Bronchial epithelial cell (primary cell): Measurements from ENCODE around the gene MUC5AC. TPM values are rescaled to one million over a fixed set of nuclear protein-coding genes. Genes with fewer than 3 reads are reported as not detected.

Experiments used
- DNase-seq: peaks from one replicate; pipeline ENCODE4 v3.0.0-alpha.2; 2010; ENCODE audit warnings: low read depth
- FAIRE-seq: peaks from 2 replicates; lab custom pipeline; 2011; peaks lifted over from hg19 to GRCh38; lab: Jason Lieb, UNC
- H3K27me3 ChIP-seq: 2 replicates; pipeline ENCODE4 v1.5.1; 2011; ENCODE audit warnings: low read length; ENCODE audit not compliant: control insufficient read depth, insufficient read depth
- H3K36me3 ChIP-seq: 2 replicates; pipeline ENCODE4 v1.5.1; 2011; ENCODE audit warnings: low read length; ENCODE audit not compliant: control insufficient read depth, insufficient read depth
- H3K4me3 ChIP-seq: 2 replicates; pipeline ENCODE4 v1.5.1; 2011; ENCODE audit warnings: mild to moderate bottlenecking, low read depth, low read length, control low read depth
- total RNA-seq: library from RNA; depleted of rRNA; stranded (reverse); fragments of >200 nt; gene quantifications from 2 replicates; pipeline ENCODE4 v1.2.1, GENCODE V29; 2014
- TF ChIP-seq, protein P1 (sequence below): IDR thresholded peaks from 2 replicates; pipeline ENCODE4 v1.5.1; 2011; ENCODE audit warnings: mild to moderate bottlenecking, moderate library complexity, low read length, control low read depth, inconsistent platforms; ENCODE audit not compliant: insufficient read depth, severe bottlenecking

The MUC5AC gene
- total RNA-seq, 1 donor from 2014 or later = under 0.01 TPM

DNA sequence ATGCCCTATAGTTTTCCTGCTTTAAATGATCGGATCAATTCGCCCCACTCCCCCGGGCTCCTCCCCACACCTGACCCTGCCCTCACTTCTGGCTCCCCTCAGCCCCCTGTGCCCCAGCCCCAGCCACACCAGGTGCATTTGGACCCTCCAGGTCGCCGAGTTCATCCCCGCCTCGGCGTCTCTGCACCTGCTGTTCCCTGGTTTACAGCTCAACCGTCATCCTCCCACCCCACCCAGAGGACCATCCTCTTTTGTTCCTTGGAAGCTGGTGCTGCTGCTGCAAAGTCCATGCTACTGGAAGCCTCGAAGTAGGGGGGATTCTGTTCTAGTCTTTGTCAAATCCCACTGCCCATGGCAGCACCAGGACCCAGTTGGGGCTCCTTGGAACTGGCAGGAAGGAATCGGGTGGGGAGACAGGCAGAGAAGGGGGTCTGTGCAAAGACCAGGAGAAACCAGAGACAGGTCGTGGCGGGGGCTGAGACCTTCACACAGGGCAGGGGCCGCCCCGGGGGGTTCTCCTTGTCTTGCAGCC lies 60.6 kb downstream of the MUC5AC start:
- Histone ChIP-seq H3K36me3 (no peaks in the 10 kb centered on the region), H3K4me3 (no peak overlapping the region), H3K27me3 (no peaks in the 10 kb centered on the region)
- DNase-seq (no peak), FAIRE-seq (no peak)
- TF ChIP-seq, protein P1, sequence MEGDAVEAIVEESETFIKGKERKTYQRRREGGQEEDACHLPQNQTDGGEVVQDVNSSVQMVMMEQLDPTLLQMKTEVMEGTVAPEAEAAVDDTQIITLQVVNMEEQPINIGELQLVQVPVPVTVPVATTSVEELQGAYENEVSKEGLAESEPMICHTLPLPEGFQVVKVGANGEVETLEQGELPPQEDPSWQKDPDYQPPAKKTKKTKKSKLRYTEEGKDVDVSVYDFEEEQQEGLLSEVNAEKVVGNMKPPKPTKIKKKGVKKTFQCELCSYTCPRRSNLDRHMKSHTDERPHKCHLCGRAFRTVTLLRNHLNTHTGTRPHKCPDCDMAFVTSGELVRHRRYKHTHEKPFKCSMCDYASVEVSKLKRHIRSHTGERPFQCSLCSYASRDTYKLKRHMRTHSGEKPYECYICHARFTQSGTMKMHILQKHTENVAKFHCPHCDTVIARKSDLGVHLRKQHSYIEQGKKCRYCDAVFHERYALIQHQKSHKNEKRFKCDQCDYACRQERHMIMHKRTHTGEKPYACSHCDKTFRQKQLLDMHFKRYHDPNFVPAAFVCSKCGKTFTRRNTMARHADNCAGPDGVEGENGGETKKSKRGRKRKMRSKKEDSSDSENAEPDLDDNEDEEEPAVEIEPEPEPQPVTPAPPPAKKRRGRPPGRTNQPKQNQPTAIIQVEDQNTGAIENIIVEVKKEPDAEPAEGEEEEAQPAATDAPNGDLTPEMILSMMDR = no peak

DNA sequence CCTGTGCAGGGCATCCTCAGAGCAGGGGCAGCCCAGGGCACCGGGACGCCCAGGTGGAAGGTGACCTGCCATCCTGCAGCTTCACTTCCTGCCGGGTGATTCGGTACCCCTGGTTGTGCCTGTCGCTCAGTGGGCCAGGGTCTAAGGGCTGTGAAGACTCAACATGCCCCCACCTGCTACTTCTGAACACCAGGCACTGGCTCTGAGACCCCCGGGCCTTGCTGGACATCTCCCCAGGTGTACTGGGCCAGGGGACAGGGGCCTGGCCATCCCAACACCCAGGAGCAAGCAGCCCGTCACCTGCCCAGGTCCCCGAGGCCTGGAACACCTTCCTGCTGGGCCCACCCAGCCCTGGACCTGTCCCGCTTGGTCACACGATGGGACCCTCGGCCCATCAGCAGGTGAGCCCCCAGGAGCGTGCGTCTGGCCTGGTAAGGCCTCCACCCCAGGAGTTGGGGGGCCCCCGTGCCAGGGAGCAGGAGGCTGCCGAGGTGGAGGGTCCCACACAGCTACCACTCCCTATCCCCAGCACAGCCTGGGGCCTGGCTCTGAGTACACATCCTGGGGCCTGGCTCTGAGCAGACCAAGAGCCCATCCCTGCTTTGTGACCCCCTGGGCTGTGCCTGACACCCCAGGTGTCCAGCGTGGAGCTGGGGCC lies 61.2 kb downstream of the MUC5AC start:
- no peak overlapping the region for H3K4me3 ChIP-seq
- TF ChIP-seq, protein P1 = no peak
- H3K36me3 ChIP-seq = no peaks in the 10 kb centered on the region
- FAIRE-seq (no peak), DNase-seq (no peak)
- H3K27me3 ChIP-seq = no peaks in the 10 kb centered on the region

DNA sequence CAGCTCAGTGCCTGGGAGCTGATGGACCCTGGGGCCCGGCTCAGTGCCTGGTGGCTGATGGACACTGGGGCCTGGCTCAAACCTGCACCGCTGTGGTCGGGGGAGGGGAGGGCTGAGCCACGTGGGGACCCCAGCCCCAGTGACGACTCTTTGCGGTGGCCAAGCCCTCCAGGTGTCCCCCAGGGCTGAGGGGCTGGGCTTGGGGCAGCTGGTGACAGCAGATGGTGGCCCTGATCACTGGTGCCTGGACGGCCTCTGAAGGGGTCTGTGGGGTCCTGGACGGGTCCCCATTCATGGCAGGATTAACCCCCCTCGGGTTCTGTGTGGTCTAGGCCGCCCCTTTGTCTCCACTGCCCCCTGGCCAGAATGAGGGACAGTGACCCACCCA lies 61.7 kb downstream of the MUC5AC start:
- TF ChIP-seq, protein P1 = no peak
- Histone ChIP-seq H3K4me3 (no peak overlapping the region), H3K36me3 (no peaks in the 10 kb centered on the region), H3K27me3 (no peaks in the 10 kb centered on the region)
- FAIRE-seq (no peak), DNase-seq (no peak)

DNA sequence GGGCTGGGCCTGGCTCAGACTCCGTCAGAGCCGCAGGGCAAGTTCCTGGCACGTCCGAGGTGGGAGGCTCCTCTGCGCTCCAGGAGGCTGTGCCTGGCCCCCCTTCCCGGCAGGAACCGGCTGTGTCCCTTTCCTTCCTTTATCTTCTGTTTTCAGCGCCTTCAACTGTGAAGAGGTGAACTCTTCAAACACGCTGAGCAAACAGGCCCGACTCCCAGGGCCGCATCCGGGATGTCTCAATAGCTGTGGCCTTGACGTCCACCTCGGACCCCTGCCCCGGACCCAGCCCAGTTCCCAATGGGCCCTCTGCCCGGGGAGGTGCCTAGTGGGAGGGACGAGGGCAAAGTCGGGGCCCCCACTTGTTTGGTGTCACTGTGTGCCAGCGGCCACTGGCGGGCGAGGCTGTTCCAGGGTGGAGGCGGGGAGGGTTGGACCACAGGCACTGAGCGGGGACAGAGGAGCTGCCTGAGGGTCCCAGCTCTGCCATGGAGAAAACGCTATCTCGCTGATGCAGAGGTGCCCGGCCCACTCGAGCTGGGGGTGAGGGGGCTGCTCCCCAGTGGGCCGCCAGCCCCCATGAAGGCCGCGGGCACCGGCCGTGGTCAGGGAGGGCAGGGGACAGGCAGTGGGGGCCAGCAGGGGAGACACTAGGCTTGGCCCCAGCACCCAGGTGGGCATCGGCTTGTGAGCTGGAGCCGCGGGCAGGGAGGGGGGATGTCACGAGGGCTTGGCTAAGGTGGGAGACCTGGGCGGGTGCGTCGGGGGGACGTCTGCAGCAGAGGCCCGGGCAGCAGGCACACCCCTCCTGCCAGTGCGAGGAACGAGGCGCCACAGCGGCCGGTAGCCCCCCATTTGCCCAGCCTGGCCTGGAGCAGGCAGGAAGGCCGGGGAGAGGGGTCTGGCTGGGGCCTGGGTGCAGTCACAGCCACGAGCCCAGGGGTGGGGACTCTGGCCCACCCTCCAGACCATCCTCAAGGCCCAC lies 62.4 kb downstream of the MUC5AC start:
- Histone ChIP-seq H3K27me3 (no peaks in the 10 kb centered on the region), H3K4me3 (no peak overlapping the region), H3K36me3 (no peaks in the 10 kb centered on the region)
- FAIRE-seq = no peak
- TF ChIP-seq, protein P1 = no peak
- DNase-seq = no peak

DNA sequence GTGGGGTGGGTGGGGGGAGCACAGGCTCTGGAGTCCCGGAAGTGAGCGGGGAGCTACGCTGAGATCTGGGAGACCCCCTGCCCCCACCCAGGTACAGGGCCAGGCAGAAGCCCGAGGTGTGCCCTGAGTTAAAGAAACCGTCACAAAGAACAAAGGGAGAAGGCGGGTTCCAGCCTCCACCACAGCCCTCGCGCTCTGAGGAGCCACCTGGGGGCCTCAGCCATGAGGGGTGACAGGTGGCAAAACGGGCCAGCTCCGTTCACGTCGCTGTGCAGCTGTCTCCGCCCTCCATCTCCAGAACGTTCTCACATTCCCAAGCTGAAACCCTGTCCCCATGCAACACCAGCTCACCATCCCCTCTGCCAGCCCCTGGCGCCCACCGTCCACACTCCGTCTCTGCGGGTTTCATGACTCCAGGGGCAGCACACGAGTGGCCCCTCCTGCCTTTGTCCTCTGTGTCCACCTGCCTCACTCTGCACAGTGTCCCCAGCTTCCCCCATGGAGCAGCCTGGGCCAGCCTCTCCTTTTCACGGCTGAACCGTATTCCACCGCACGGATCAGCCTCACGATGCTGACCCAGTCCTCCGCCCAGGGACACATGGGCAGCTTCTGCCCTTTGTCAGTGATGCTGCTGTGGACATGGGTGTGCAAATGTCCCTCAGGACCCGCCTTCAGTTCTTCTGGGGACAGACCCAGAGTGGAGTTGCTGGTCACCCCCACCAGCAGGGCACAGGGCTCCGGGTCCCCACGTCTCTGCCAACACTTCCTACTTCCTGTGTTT lies 63.4 kb downstream of the MUC5AC start:
- Histone ChIP-seq H3K27me3 (no peaks in the 10 kb centered on the region), H3K36me3 (no peaks in the 10 kb centered on the region), H3K4me3 (no peak overlapping the region)
- TF ChIP-seq, protein P1 = no peak
- FAIRE-seq = no peak
- DNase-seq = no peak
